A549 (cell line): ENCODE results near the gene CHPF.

ENCODE experiments used
- BCL3 ChIP-seq: fragments of >200 bp; sonication (Bioruptor Twin); formaldehyde crosslinking; IDR thresholded peaks from 3 replicates; pipeline ENCODE4 v1.6.1; 2016
- CBX2 ChIP-seq: fragments of 200-600 bp; sonication (generic); IDR thresholded peaks from 2 replicates; pipeline ENCODE4 v1.6.1; 2016; ENCODE audit warnings: low read depth, mild to moderate bottlenecking, borderline replicate concordance
- CTCF ChIP-seq: fragments of >200 bp; sonication (Bioruptor Twin); formaldehyde crosslinking; IDR thresholded peaks from 3 replicates; pipeline ENCODE4 v1.5.1; 2016
- EP300 ChIP-seq, 2 experiments: fragments of >200 bp; sonication (Bioruptor Twin); formaldehyde crosslinking; IDR thresholded peaks; 2 replicates in 1 of 2; 3 replicates in 1 of 2; pipeline ENCODE4 v1.6.1; 2016 to 2017
- ESRRA ChIP-seq: fragments of 150-350 bp; IDR thresholded peaks from 2 replicates; pipeline ENCODE4 v1.6.1; 2014; ENCODE audit warnings: mild to moderate bottlenecking, low read length, borderline replicate concordance
- HMGXB4 ChIP-seq: fragments of 250-450 bp; sonication (Bioruptor Pico); IDR thresholded peaks from 2 replicates; pipeline ENCODE4 v1.5.0; 2021; ENCODE audit warnings: mild to moderate bottlenecking, moderate library complexity, borderline replicate concordance
- JUN ChIP-seq, 2 experiments: fragments of >200 bp; sonication (Bioruptor Twin); formaldehyde crosslinking; IDR thresholded peaks; 2 replicates in 1 of 2; 3 replicates in 1 of 2; pipeline ENCODE4 v1.6.1; 2016 to 2017
- KDM5A ChIP-seq: fragments of 200-600 bp; sonication (generic); IDR thresholded peaks from 2 replicates; pipeline ENCODE4 v1.6.1; 2016; ENCODE audit warnings: antibody characterized with exemption, mild to moderate bottlenecking
- MAX ChIP-seq: IDR thresholded peaks from 2 replicates; pipeline ENCODE4 v1.6.1; 2012
- MYC ChIP-seq: IDR thresholded peaks from 2 replicates; pipeline ENCODE4 v1.6.1; 2012; ENCODE audit warnings: mild to moderate bottlenecking, inconsistent platforms, low read length, improper control_type of control experiment, borderline replicate concordance
- POLR2A ChIP-seq: IDR thresholded peaks from 2 replicates; pipeline ENCODE4 v1.6.1; 2012; ENCODE audit warnings: mild to moderate bottlenecking, low read length
- RAD21 ChIP-seq, 2 experiments: fragments of >200 bp in 1 of 2; sonication (Bioruptor Twin) in 1 of 2; formaldehyde crosslinking in 1 of 2; IDR thresholded peaks in 1 of 2; conservative IDR thresholded peaks in 1 of 2; 2 replicates in 1 of 2; 3 replicates in 1 of 2; pipeline ENCODE4 v1.6.1; 2012 to 2018; ENCODE audit warnings: inconsistent platforms in 1 of 2
- RFX5 ChIP-seq: fragments of 450-650 bp; IDR thresholded peaks from 2 replicates; pipeline ENCODE4 v1.7.1; 2014; ENCODE audit warnings: antibody characterized with exemption, mild to moderate bottlenecking, moderate library complexity

GRCh38 chr2:219499555-219499954 is 44.1 kb downstream of the CHPF start:
- TF ChIP-seq CTCF, result no peak
- no peak for TF ChIP-seq POLR2A
- TF ChIP-seq ESRRA, result no peak
- TF ChIP-seq MAX, result no peak
- TF ChIP-seq MYC, result no peak
- TF ChIP-seq KDM5A, result no peak
- no peak for TF ChIP-seq RFX5
- no peak for TF ChIP-seq RAD21 (conservative IDR thresholded peaks at IDR 0.05 in 1 of 2, IDR thresholded peaks at IDR 0.05 in 1 of 2)
- TF ChIP-seq BCL3, result no peak
- TF ChIP-seq JUN (IDR thresholded peaks at IDR 0.05), result no peak
- TF ChIP-seq HMGXB4, result no peak
- no peak for TF ChIP-seq EP300 (IDR thresholded peaks at IDR 0.05)
- TF ChIP-seq CBX2, result no peak
